Hepatocyte (in vitro differentiated cells): ENCODE results near the gene ARFGAP1. TPM values are rescaled to one million over a fixed set of nuclear protein-coding genes. Genes with fewer than 3 reads are reported as not detected.
"Not testable (repeated sequence)": the region's sequence is repeated elsewhere in the genome, so short reads cannot be mapped to it uniquely, and the experiment has no call there.

Experiments used
- DNase-seq: peaks from one replicate; pipeline ENCODE4 v3.0.0-alpha.2; 2016; ENCODE audit warnings: low spot score
- H2AFZ ChIP-seq: fragments of 200-600 bp; sonication (generic); 2 replicates; pipeline ENCODE4 v1.6.0; 2016; ENCODE audit warnings: antibody characterized with exemption, mild to moderate bottlenecking
- H3K27ac ChIP-seq: fragments of 200-600 bp; sonication (generic); 2 replicates; pipeline ENCODE4 v1.5.1; 2016; ENCODE audit warnings: mild to moderate bottlenecking
- H3K27me3 ChIP-seq: fragments of 200-600 bp; sonication (generic); 2 replicates; pipeline ENCODE4 v1.6.1; 2016
- H3K36me3 ChIP-seq: fragments of 200-600 bp; sonication (generic); replicated peaks from 2 replicates; pipeline ENCODE4 v1.5.1; 2016; ENCODE audit warnings: low read depth; ENCODE audit not compliant: insufficient read depth
- H3K4me1 ChIP-seq: fragments of 200-600 bp; sonication (generic); 2 replicates; pipeline ENCODE4 v1.5.1; 2016; ENCODE audit warnings: mild to moderate bottlenecking, moderate library complexity; ENCODE audit not compliant: insufficient read depth
- H3K4me2 ChIP-seq: fragments of 200-600 bp; sonication (generic); 2 replicates; pipeline ENCODE4 v1.6.0; 2016
- H3K4me3 ChIP-seq: fragments of 200-600 bp; sonication (generic); 2 replicates; pipeline ENCODE4 v1.5.1; 2016; ENCODE audit warnings: mild to moderate bottlenecking
- H3K79me2 ChIP-seq: fragments of 200-600 bp; sonication (generic); 2 replicates; pipeline ENCODE4 v1.6.0; 2017; ENCODE audit warnings: mild to moderate bottlenecking
- H3K9me2 ChIP-seq: fragments of 200-600 bp; sonication (generic); replicated peaks from 2 replicates; pipeline ENCODE4 v1.6.0; 2017; ENCODE audit warnings: mild to moderate bottlenecking; ENCODE audit not compliant: insufficient read depth
- H3K9me3 ChIP-seq: fragments of 200-600 bp; sonication (generic); 2 replicates; pipeline ENCODE4 v1.5.1; 2016; ENCODE audit warnings: low read depth, mild to moderate bottlenecking
- H4K20me1 ChIP-seq: fragments of 200-600 bp; sonication (generic); 2 replicates; pipeline ENCODE4 v1.6.0; 2016; ENCODE audit warnings: mild to moderate bottlenecking; ENCODE audit not compliant: insufficient read depth, poor library complexity, severe bottlenecking
- CTCF ChIP-seq: fragments of 200-600 bp; sonication (generic); IDR thresholded peaks from 2 replicates; pipeline ENCODE4 v1.5.1; 2016; ENCODE audit warnings: antibody characterized with exemption, mild to moderate bottlenecking; ENCODE audit not compliant: poor library complexity
- EZH2 ChIP-seq: fragments of 200-600 bp; sonication (generic); IDR thresholded peaks from 2 replicates; pipeline ENCODE4 v1.6.1; 2016; ENCODE audit warnings: antibody characterized with exemption, mild to moderate bottlenecking, borderline replicate concordance
- EZH2phosphoT487 ChIP-seq: fragments of 200-600 bp; sonication (generic); IDR thresholded peaks from one replicate; pipeline ENCODE4 v1.6.1; 2018; ENCODE audit warnings: antibody characterized with exemption, mild to moderate bottlenecking, low read depth, moderate library complexity; ENCODE audit not compliant: unreplicated experiment, severe bottlenecking
- WGBS: methylation state at CpG from one replicate; pipeline ENCODE4 v1.1.6; 2016; ENCODE audit warnings: low lambda C conversion rate; ENCODE audit errors: missing lambda C conversion rate; 5-methylcytosine and 5-hydroxymethylcytosine counted together
- polyA plus RNA-seq: library from polyadenylated mRNA; unstranded; fragments of >200 nt; fragmentation: Nextera tagmentation; extraction: Ambion mirVana; gene quantifications from 2 replicates; pipeline ENCODE4 v1.2.1, GENCODE V29; 2016
- total RNA-seq: library from RNA; depleted of rRNA; stranded (reverse); fragments of >200 nt; gene quantifications from 2 replicates; pipeline ENCODE4 v1.2.3, GENCODE V29; 2014

Gene ARFGAP1
- total and polyA plus RNA-seq, 2 experiments from 2014 or later, result 78.2 to 99.0 TPM

DNA sequence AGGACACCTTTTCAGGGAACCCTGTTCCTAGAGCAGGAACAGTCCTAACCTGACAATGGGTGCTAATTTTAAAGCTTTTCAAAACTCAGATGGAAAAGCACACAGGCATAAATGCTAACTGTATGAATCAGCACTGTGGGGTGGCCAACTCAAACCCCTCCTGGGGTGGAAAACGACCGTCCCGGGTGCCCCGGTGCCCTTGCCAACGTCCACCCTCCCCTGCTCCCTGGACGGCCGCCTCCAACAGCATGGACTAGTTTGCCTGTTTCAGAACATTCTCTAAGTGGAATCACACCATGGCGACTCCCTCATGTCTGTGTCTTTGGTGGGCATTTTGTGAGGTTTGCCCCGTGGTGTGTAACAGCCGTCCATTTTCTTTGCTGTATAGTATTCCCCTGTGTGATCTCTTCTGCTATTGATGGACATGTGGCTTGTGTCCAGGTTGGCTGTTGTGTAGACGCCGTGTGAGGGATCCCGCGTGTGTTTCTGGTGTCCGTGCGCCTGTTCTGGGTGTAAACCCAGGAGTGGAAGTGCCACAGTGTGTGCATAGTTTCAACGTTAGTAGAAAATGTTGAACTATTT lies 26.2 kb downstream of the ARFGAP1 start:
- WGBS, result 90% methylated on average over 17 of the region's 17 CpGs
- Histone ChIP-seq H3K4me3 (no peak overlapping the region), H3K27ac (no peak overlapping the region), H3K9me3 (no peaks in the 10 kb centered on the region), H3K9me2 (no peaks in the 10 kb centered on the region), H4K20me1 (no peaks in the 10 kb centered on the region), H2AFZ (no peak overlapping the region), H3K4me1 (no peaks in the 10 kb centered on the region), H3K4me2 (no peak overlapping the region), H3K27me3 (peaks cover 10% of the 10 kb centered on the region), H3K36me3 (no peaks in the 10 kb centered on the region), H3K79me2 (no peaks in the 10 kb centered on the region)
- no peak for DNase-seq
- TF ChIP-seq EZH2, result no peak
- no peak for TF ChIP-seq EZH2phosphoT487
- no peak for TF ChIP-seq CTCF

DNA sequence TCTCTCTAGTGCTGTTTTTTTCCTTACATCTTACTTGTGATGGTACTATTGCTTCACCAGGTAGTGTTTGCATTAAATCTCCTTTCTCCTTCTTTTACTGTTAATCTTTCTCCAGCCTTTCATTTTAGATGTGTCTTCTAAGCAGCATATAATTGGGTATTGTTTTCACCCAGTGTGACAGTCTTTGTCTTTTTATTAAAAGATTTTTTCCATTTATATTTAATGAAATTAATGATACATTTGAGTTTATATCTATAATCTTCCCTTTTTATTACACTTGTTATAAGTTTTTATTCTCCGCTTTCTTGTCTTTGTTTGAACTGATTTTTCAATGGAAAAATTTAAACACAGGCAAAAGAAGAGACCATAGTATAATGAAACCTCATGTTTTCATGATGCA lies 29.1 kb downstream of the ARFGAP1 start:
- TF ChIP-seq CTCF (no peak), EZH2 (no peak), EZH2phosphoT487 (no peak)
- H3K9me2 ChIP-seq, result no peaks in the 10 kb centered on the region
- H3K36me3 ChIP-seq, result no peaks in the 10 kb centered on the region
- no peaks in the 10 kb centered on the region for H3K79me2 ChIP-seq
- no peak overlapping the region for H2AFZ ChIP-seq
- H3K4me2 ChIP-seq, result no peak overlapping the region
- H3K4me1 ChIP-seq, result no peaks in the 10 kb centered on the region
- DNase-seq, result no peak
- H3K9me3 ChIP-seq, result no peaks in the 10 kb centered on the region
- no peak overlapping the region for H3K4me3 ChIP-seq
- 95% methylated on average over 1 of the region's 1 CpG for WGBS
- no peaks in the 10 kb centered on the region for H4K20me1 ChIP-seq
- H3K27ac ChIP-seq, result no peak overlapping the region
- H3K27me3 ChIP-seq, result no peaks in the 10 kb centered on the region

DNA sequence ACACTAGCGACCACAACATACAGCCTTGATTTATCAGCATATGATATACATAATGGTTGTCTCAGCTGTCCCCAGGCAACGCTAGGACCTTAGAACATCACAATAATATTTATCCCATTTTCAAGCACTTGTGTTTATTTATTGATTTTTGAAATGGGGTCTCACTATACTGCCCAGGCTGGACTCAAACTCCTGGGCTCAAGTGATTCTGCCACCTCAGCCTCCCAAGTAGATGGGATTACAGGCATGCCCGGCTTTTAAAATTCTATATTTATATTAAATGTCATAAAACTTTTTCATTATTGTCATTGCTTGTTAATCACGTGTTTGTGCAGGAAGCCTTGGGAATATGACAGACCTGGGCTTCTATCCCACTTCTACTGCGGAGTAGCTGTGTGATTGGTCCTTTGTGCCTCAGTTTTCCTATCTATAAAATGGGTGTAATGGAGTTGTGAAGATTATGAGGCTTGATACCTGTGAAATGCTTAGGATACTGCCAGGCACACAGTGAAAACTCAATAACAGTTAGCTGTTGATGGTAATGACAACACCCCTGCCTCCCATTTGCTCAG lies 30.6 kb downstream of the ARFGAP1 start:
- Histone ChIP-seq H3K79me2 (no peaks in the 10 kb centered on the region), H3K36me3 (no peaks in the 10 kb centered on the region), H3K4me3 (no peak overlapping the region), H4K20me1 (no peaks in the 10 kb centered on the region), H3K27me3 (no peaks in the 10 kb centered on the region), H3K4me1 (no peaks in the 10 kb centered on the region), H2AFZ (no peak overlapping the region), H3K9me3 (no peaks in the 10 kb centered on the region), H3K4me2 (no peak overlapping the region), H3K9me2 (no peaks in the 10 kb centered on the region), H3K27ac (no peak overlapping the region)
- TF ChIP-seq EZH2phosphoT487, result no peak
- WGBS, result 70% methylated on average over 5 of the region's 5 CpGs
- no peak for DNase-seq

GRCh38 chr20:63305393-63305792 lies 32.8 kb downstream of the ARFGAP1 start:
- H3K27ac ChIP-seq, result no peak overlapping the region
- H3K79me2 ChIP-seq, result no peaks in the 10 kb centered on the region
- no peak overlapping the region for H3K4me3 ChIP-seq
- no peaks in the 10 kb centered on the region for H3K36me3 ChIP-seq
- H3K9me3 ChIP-seq, result no peaks in the 10 kb centered on the region
- no peaks in the 10 kb centered on the region for H4K20me1 ChIP-seq
- TF ChIP-seq EZH2phosphoT487, result no peak
- TF ChIP-seq CTCF, result no peak
- no peak for TF ChIP-seq EZH2
- H3K4me1 ChIP-seq, result no peaks in the 10 kb centered on the region
- no peaks in the 10 kb centered on the region for H3K27me3 ChIP-seq
- H3K4me2 ChIP-seq, result no peak overlapping the region
- H2AFZ ChIP-seq, result no peak overlapping the region
- WGBS, result 74% methylated on average over 8 of the region's 8 CpGs
- no peak for DNase-seq
- no peaks in the 10 kb centered on the region for H3K9me2 ChIP-seq

DNA sequence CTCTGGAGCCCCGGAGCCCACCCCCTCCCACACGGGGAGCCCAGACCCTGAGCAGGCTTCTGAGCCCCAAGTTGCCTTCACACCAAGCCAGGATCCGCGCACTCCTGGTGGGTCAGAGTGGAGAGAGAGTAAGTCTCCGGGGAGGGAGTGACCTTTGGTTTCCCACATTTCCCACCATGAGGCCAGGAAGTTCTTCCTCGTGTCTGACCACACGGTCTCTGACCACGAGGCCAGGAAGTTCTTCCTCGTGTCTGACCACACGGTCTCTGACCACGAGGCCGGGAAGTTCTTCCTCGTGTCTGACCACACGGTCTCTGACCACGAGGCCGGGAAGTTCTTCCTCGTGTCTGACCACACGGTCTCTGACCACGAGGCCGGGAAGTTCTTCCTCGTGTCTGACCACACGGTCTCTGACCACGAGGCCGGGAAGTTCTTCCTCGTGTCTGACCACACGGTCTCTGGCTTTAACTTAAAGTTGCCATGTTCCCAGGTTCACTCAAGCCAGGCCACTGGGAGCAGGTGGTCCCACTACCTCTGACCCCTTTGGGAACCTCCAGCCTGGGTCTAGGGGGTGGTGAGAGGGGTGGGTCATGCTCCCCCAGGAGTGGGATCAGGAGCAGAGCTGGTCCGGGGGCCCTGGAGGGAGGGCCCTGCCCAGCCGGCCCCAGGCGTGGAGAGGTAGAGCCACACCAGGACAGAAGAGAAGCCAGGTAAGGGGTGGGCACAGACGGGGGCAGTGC lies 33.5 kb downstream of the ARFGAP1 start:
- DNase-seq, H3K4me3 ChIP-seq, H3K79me2 ChIP-seq, H3K27me3 ChIP-seq, H3K36me3 ChIP-seq, H3K9me3 ChIP-seq, H3K4me2 ChIP-seq, H3K27ac ChIP-seq, H3K9me2 ChIP-seq, H2AFZ ChIP-seq, H4K20me1 ChIP-seq, H3K4me1 ChIP-seq: not testable (repeated sequence)
- 92% methylated on average over 20 of the region's 30 CpGs for WGBS
